HFF-Myc (cell line): Measurements from ENCODE around the gene SHD.
"Not testable (repeated sequence)": the region's sequence is repeated elsewhere in the genome, so short reads cannot be mapped to it uniquely, and the experiment has no call there.

ENCODE experiments used
- DNase-seq: peaks from one replicate; pipeline ENCODE4 v3.0.0-alpha.2; 2011; ENCODE audit warnings: low read depth; ENCODE audit errors: extremely low read depth
- H3K4me3 ChIP-seq: replicated peaks from 2 replicates; pipeline ENCODE4 v1.5.1; 2011; ENCODE audit warnings: low read depth, mild to moderate bottlenecking, control low read depth, low read length
- TF ChIP-seq, protein P1 (sequence below): IDR thresholded peaks from 2 replicates; pipeline ENCODE4 v1.5.1; 2012; ENCODE audit warnings: mild to moderate bottlenecking, low read depth, low read length, control low read depth; ENCODE audit errors: missing control alignments

The SHD gene

DNA sequence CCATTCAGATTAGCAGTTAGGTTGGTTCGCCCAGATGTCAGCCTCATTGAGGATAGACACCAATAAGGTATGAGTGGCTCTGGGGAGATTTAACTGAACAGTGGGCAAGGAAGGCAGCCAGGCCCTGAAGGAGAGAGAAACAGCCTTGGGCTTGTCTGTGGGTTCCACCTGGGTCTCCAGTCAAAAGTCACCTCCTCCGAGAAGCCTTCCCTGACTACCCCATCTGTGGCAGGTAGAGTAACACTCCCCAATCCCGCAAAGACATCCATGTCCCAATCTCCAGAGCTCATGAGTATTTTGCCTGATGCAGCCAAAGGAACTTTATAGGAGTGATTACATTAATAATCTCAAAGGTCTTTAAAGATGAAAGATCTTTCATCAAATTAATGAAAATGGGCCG, 40.2 kb upstream of the SHD start:
- no peak for DNase-seq
- H3K4me3 ChIP-seq = no peak overlapping the region
- TF ChIP-seq, protein P1, sequence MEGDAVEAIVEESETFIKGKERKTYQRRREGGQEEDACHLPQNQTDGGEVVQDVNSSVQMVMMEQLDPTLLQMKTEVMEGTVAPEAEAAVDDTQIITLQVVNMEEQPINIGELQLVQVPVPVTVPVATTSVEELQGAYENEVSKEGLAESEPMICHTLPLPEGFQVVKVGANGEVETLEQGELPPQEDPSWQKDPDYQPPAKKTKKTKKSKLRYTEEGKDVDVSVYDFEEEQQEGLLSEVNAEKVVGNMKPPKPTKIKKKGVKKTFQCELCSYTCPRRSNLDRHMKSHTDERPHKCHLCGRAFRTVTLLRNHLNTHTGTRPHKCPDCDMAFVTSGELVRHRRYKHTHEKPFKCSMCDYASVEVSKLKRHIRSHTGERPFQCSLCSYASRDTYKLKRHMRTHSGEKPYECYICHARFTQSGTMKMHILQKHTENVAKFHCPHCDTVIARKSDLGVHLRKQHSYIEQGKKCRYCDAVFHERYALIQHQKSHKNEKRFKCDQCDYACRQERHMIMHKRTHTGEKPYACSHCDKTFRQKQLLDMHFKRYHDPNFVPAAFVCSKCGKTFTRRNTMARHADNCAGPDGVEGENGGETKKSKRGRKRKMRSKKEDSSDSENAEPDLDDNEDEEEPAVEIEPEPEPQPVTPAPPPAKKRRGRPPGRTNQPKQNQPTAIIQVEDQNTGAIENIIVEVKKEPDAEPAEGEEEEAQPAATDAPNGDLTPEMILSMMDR = no peak

DNA sequence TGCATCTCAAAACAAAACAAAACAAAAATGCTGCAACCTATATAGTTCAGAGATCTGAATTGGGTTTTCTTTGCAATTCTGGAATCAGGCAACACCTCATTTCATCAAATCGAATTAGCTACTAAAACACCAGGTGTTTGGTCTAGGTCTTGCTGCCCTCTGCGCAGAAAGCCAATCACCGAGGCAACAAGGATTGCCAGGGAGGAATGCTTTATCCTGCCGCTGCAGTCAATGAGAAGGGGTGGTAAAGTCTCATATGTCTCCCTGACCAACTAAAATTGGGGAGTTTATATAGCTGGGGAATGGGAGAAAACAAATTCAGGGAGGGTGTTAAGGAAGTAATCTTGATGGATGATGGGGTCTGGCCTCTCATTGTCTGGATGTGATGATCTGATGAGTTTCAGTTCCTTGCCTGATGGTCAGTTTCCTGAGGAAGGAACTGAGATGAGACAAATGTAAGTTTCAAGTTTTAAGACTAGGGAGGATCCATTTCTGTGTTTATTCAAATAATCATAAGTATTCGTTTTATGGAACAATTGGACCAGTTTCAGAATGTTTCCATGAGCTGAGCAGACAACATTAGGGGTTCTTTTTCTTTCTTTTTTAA, 37.1 kb upstream of the SHD start:
- no peak overlapping the region for H3K4me3 ChIP-seq
- DNase-seq = no peak
- TF ChIP-seq, protein P1 = no peak

DNA sequence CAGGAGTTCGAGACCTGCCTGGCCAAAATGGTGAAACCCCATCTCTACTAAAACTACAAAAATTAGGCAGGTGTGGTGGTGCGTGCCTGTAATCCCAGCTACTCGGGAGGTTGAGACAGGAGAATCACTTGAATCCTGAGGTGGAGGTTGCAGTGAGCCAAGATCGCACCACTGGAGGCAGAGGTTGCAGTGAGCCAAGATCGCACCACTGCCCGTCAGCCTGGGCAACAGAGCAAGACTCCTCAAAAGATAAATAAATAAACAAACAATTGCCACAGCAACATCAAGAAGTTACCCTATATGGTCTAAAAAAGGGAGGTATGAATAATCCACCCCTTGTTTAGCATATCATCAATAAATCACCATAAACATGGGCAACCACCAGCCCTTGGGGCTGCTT, 33.1 kb upstream of the SHD start:
- DNase-seq, H3K4me3 ChIP-seq: not testable (repeated sequence)

DNA sequence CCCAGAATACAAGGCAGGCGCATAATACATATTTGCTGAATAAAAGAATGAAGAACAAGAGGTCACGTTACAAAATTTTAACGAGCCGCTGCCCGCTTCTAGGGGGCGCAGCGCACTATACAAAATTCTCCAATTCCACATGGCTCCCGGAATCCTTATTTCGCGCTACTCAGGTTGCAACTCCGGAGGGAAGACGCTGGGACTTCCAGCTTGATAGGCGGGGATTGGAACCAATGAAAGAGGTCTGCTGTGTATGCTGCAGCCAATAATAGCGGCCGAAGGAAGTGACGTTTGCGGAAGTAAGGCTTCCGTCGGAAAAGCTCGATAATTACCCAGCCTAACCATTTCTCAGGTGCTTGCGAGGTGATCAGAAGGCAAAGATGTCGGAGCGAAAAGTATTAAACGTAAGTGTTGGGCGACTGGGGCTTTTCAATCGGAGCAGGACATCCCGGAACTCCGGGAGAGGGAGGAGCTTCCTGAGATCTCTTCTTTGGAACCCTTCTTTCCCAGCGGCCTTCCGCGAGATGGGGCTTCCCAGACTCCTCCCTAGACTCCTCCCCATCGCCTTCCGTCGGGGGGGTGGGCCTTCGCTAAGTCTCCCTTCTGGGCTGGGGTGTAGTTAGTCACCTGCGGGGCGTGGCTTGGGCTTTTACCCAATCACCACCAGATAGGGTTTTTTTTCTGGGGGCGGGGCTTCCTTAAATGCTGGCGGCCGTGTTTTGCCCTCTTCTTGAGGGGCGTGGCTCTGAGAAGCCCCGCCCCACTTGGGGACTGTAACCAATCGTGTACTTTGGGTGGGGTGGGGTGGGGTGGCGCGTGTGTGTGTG, 32.1 kb upstream of the SHD start, which contains the start of gene YJU2:
YJU2 (plus strand) TSS at position 314 of the 827 bp plus-strand sequence; CDS start at position 381, 67 bp downstream.
- TF ChIP-seq, protein P1 = peak; percentile 67
- peak; percentile 99 for DNase-seq
- H3K4me3 ChIP-seq = peak within 1 kb of the TSS; percentile 78

DNA sequence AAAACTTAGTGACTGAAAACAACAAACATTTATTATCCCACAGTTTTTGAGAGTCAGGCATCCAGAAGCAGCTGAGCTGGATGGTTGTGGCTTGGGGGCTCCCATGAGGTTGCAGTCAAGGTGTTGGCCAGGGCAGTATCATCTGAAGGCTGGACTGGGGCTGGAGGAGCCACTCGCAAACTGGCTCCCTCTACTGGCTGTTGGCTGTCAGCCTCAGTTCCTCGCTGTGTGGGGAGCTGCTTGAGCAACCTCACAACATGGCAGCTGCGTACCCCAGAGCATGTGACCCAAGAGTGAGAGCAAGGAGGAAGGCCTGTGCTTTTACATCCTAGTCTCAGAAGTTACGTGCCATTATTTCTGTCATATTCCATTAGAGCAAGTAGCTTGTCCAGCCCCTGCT, 22.5 kb upstream of the SHD start:
- DNase-seq = no peak

DNA sequence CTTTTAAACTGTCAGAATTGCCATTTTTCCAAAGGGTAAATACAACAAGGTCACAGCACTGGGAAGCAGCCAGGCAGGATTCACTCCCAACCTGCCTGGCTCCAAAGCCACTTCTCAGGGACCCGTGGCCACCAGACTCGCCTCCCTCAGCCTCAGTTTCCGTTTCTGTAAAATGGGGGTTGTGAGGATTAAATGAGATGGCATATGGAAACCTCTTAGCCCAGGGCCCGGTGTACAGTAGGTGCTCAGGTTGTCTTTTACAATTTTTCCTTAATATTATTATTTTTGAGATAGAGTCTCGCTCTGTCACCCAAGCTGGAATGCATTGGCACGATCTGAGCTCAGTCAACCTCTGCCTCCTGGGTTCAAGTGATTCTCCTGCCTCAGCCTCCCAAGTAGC, 22.0 kb upstream of the SHD start:
- TF ChIP-seq, protein P1 = no peak
- DNase-seq = no peak
- H3K4me3 ChIP-seq = no peak overlapping the region

More for the DNA sequence above, 22.5 kb upstream of the SHD start:
- no peak overlapping the region for H3K4me3 ChIP-seq
- TF ChIP-seq, protein P1 = peak; percentile 30

DNA sequence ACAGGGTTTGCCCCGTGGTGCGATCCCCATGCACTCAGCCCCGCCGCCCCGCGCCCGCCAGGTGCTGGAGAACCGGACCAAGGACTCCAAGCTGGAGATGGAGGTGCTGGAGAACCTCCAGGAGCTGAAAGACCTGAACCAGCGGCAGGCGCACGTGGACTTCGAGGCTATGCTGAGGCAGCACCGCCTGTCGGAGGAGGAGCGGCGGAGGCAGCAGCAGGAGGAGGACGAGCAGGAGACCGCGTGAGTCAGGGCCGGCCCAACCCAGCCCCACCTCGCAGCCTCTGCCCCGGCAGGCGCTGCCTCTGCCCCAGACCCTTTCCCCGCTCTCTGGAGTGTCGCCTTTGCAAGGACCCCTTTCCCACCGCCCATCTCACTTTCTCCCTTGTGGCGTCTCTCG, 20.9 kb upstream of the SHD start:
- TF ChIP-seq, protein P1 = no peak
- H3K4me3 ChIP-seq = no peak overlapping the region
- no peak for DNase-seq
